HepG2 (cell line): ENCODE data around the gene FAS. TPM values are rescaled to one million over a fixed set of nuclear protein-coding genes. Genes with fewer than 3 reads are reported as not detected.

Experiments
- ATAC-seq: fragments of 200-7000 bp; cut with Tn5 transposase; 3 replicates; pipeline ENCODE4 v1.9.1; 2020; ENCODE audit warnings: mild to moderate bottlenecking, moderate library complexity
- BruUV-seq: library from RNA; stranded (reverse); fragments of 400-500 nt; replicated peaks from 2 replicates; lab custom pipeline; 2021; lab: Mats Ljungman, UMichigan
- CTCF ChIA-PET: fragments of 300-600 bp; formaldehyde crosslinking; extraction: SDS; loops from one replicate; lab custom pipeline; 2021; ENCODE audit warnings: low total read pairs, inconsistent platforms, low intra/inter-chr PET ratio; lab: Yijun Ruan, JAX
- POLR2A ChIA-PET: fragments of 350-600 bp; sonication (Branson Sonifier 250); formaldehyde crosslinking; loops from one replicate; lab custom pipeline; 2020; ENCODE audit warnings: antibody characterized with exemption, inconsistent platforms; lab: Yijun Ruan, JAX
- DNase-seq: peaks from one replicate; pipeline ENCODE4 v3.0.0-alpha.2; 2015; ENCODE audit warnings: low spot score
- FAIRE-seq: peaks from 3 replicates; lab custom pipeline; 2011; peaks lifted over from hg19 to GRCh38; lab: Jason Lieb, UNC
- H2AFZ ChIP-seq: one replicate; pipeline ENCODE4 v1.6.1; 2011; ENCODE audit warnings: low read length, inconsistent platforms
- H3K27ac ChIP-seq: fragments of 300-600 bp; 3 replicates; pipeline ENCODE4 v1.8.0; 2011; ENCODE audit warnings: mixed run types, mild to moderate bottlenecking, mixed read lengths, low read length, inconsistent platforms; ENCODE audit not compliant: insufficient read depth; ENCODE audit errors: extremely low read length
- H3K27me3 ChIP-seq, 2 experiments: fragments of 200-600 bp in 1 of 2; 2 replicates in 1 of 2; 3 replicates in 1 of 2; pipeline versions ENCODE4 v1.6.0 to v1.8.0; 2011; ENCODE audit warnings: low read length in 2 of 2, mild to moderate bottlenecking in 2 of 2, moderate library complexity in 2 of 2, inconsistent platforms in 1 of 2; ENCODE audit not compliant: insufficient read depth in 2 of 2, control insufficient read depth in 1 of 2
- H3K36me3 ChIP-seq, 2 experiments: fragments of 200-600 bp in 1 of 2; replicated peaks in 1 of 2; 2 replicates in 1 of 2; 3 replicates in 1 of 2; pipeline versions ENCODE4 v1.5.1 to v1.8.0; 2011; ENCODE audit warnings: low read length in 2 of 2, inconsistent platforms in 1 of 2; ENCODE audit not compliant: insufficient read depth in 2 of 2, control insufficient read depth in 1 of 2
- H3K4me1 ChIP-seq: 2 replicates; pipeline ENCODE4 v1.5.1; 2012; ENCODE audit warnings: low read length, inconsistent platforms; ENCODE audit not compliant: insufficient read depth
- H3K4me2 ChIP-seq: 2 replicates; pipeline ENCODE4 v1.6.0; 2011; ENCODE audit warnings: low read depth, low read length, inconsistent platforms
- H3K4me3 ChIP-seq, 3 experiments: fragments of 200-600 bp in 1 of 3; sonication (generic), shearing (Covaris generic) in 1 of 3; replicated peaks in 1 of 3; 2 replicates each; pipeline ENCODE4 v1.5.1; 2011 to 2016; ENCODE audit warnings: low read length in 3 of 3, inconsistent platforms in 2 of 3, low read depth in 2 of 3, mild to moderate bottlenecking in 2 of 3, control low read depth in 1 of 3, mixed read lengths in 1 of 3; ENCODE audit not compliant: insufficient read depth in 1 of 3
- H3K79me2 ChIP-seq: one replicate; pipeline ENCODE4 v1.6.1; 2011; ENCODE audit warnings: low read length, inconsistent platforms; ENCODE audit not compliant: insufficient read depth
- H3K9ac ChIP-seq: 2 replicates; pipeline ENCODE4 v1.6.0; 2011; ENCODE audit warnings: mild to moderate bottlenecking, low read depth, low read length, inconsistent platforms; ENCODE audit not compliant: insufficient read depth
- H3K9me3 ChIP-seq: 2 replicates; pipeline ENCODE4 v1.5.1; 2012; ENCODE audit warnings: mild to moderate bottlenecking, low read length
- H4K20me1 ChIP-seq: 2 replicates; pipeline ENCODE4 v1.6.0; 2011; ENCODE audit warnings: inconsistent platforms, mild to moderate bottlenecking, low read length, moderate library complexity; ENCODE audit not compliant: insufficient read depth
- CHD2 ChIP-seq: IDR thresholded peaks from 2 replicates; pipeline ENCODE4 v1.6.1; 2011; ENCODE audit warnings: low read depth, low read length, improper control_type of control experiment
- FOXP4 ChIP-seq: sonication (generic); formaldehyde crosslinking; IDR thresholded peaks from 2 replicates; pipeline ENCODE4 v1.4.0; 2020; ENCODE audit warnings: missing genetic modification reagents
- HBP1 ChIP-seq: IDR thresholded peaks from 2 replicates; pipeline ENCODE4 v1.6.1; 2016; ENCODE audit warnings: low read depth, control low read depth
- HMGXB3 ChIP-seq: sonication (generic); formaldehyde crosslinking; IDR thresholded peaks from 2 replicates; pipeline ENCODE4 v1.4.0; 2020; ENCODE audit warnings: missing genetic modification reagents, borderline replicate concordance
- THAP9 ChIP-seq: sonication (generic); formaldehyde crosslinking; IDR thresholded peaks from 2 replicates; pipeline ENCODE4; 2020; ENCODE audit warnings: missing genetic modification reagents, mild to moderate bottlenecking, borderline replicate concordance
- TSC22D2 ChIP-seq: sonication (generic); formaldehyde crosslinking; IDR thresholded peaks from 2 replicates; pipeline ENCODE4 v1.5.1; 2020; ENCODE audit warnings: missing genetic modification reagents, mild to moderate bottlenecking, borderline replicate concordance
- ZBTB26 ChIP-seq: IDR thresholded peaks from 2 replicates; pipeline ENCODE4 v1.6.1; 2016; ENCODE audit warnings: missing compliant biosample characterization, missing genetic modification reagents, borderline replicate concordance
- ZNF720 ChIP-seq: sonication (generic); formaldehyde crosslinking; IDR thresholded peaks from 2 replicates; pipeline ENCODE4 v1.4.0; 2020; ENCODE audit warnings: missing genetic modification reagents
- WGBS: methylation state at CpG from one replicate; pipeline ENCODE4 v1.1.6; 2017; ENCODE audit warnings: low lambda C conversion rate; 5-methylcytosine and 5-hydroxymethylcytosine counted together
- in situ Hi-C: cut with HindIII; loops from 2 replicates; pipeline ENCODE4 v1.10.0; 2017; ENCODE audit warnings: low pct_unique_long_range_greater_than_20kb; ENCODE audit not compliant: extremely low pct_ligation_motif_present
- intact Hi-C: fragments of 100-400 bp; cut with micrococcal nuclease; formaldehyde crosslinking; loops from one replicate; pipeline ENCODE4 v1.10.0; 2022; ENCODE audit not compliant: unreplicated experiment
- polyA plus RNA-seq, 8 experiments: library from polyadenylated mRNA; depleted of rRNA in 3 of 8; stranded (reverse) in 7 of 8; unstranded in 1 of 8; fragments of >200 nt; fragmentation: Illumina TruSeq in 4 of 8; extraction: Trizol in 4 of 8; gene quantifications; 2 replicates each; pipeline versions ENCODE4 v1.2.1 to v1.2.3, GENCODE V29; 2011 to 2016; ENCODE audit warnings: low read depth in 4 of 8, missing spikeins in 1 of 8, mixed read lengths in 1 of 8; ENCODE audit not compliant: insufficient read depth in 1 of 8
- total RNA-seq, 5 experiments: library from RNA; depleted of rRNA; stranded (reverse); fragments of >200 nt; fragmentation: Illumina TruSeq; extraction: Trizol; gene quantifications; 2 replicates each; pipeline ENCODE4 v1.2.3, GENCODE V29; 2016; ENCODE audit warnings: low read depth in 1 of 5

Gene FAS
- total and polyA plus RNA-seq, 2 of the 13 experiments (the other 11 are each of a cell fraction or from before 2014, with no cell fraction given): 5.9 to 17.9 TPM

GRCh38 chr10:88954458-88955083 lies 36.0 kb upstream of the FAS start (continued):
- no peak for TF ChIP-seq ZBTB26
- TF ChIP-seq HMGXB3 (CRISPR knock-in tag): no peak

GRCh38 chr10:88957381-88957780 lies 33.2 kb upstream of the FAS start:
- ChIA-PET CTCF (no interaction called here), POLR2A (no interaction called here)
- Histone ChIP-seq H3K4me3 (no peak overlapping the region), H3K27me3 (no peaks in the 10 kb centered on the region), H3K36me3 (no peaks in the 10 kb centered on the region), H4K20me1 (no peaks in the 10 kb centered on the region), H3K4me1 (peaks cover 13% of the 10 kb centered on the region), H2AFZ (no peak overlapping the region), H3K27ac (no peak overlapping the region), H3K4me2 (no peak overlapping the region), H3K9me3 (no peaks in the 10 kb centered on the region), H3K9ac (no peak overlapping the region), H3K79me2 (no peaks in the 10 kb centered on the region)
- WGBS: 86% methylated on average over 1 of the region's 1 CpG
- FAIRE-seq: no peak
- in situ Hi-C loops: no loop called here
- DNase-seq: no peak
- no peak for ATAC-seq
- intact Hi-C loops: no loop called here
- BruUV-seq: no TSS peak
- TF ChIP-seq ZNF720: no peak
- TF ChIP-seq FOXP4 (CRISPR knock-in tag): no peak
- TF ChIP-seq TSC22D2: no peak
- TF ChIP-seq CHD2: no peak
- no peak for TF ChIP-seq THAP9 (CRISPR knock-in tag)
- TF ChIP-seq HBP1 (CRISPR knock-in tag): no peak
